ENCODE measurements around the gene DTWD2. TPM values are rescaled to one million over a fixed set of nuclear protein-coding genes. Genes with fewer than 3 reads are reported as not detected.
A peak's percentile ranks its signal among the peaks of the same experiment; 100 is the strongest.
"Not testable (repeated sequence)": the region's sequence is repeated elsewhere in the genome, so short reads cannot be mapped to it uniquely, and the experiment has no call there.

Gene DTWD2
- total RNA-seq, 1 experiment from 2014 or later = 8.3 TPM

GRCh38 chr5:118968925-118969375 lies 19.4 kb downstream of the DTWD2 start:
- Histone ChIP-seq H3K4me3 (no peak overlapping the region), H3K27me3 (no peaks in the 10 kb centered on the region), H3K9me3 (0 out of 2 replicates have a peak, but pooled peaks cover 2% of the 10 kb centered on the region), H3K36me3 (no peaks in the 10 kb centered on the region)
- DNase-seq = peak; percentile 67

- no peaks in the 10 kb centered on the region for H3K36me3 ChIP-seq
- no peak for DNase-seq
- no peaks in the 10 kb centered on the region for H3K27me3 ChIP-seq
- H3K4me3 ChIP-seq = no peak overlapping the region
- H3K9me3 ChIP-seq = 0 out of 2 replicates have a peak, but pooled peaks cover 2% of the 10 kb centered on the region
Measured at GRCh38 chr5:118968406-118968911, 19.9 kb downstream of the DTWD2 start.

- H3K27me3 ChIP-seq = no peaks in the 10 kb centered on the region
- no peaks in the 10 kb centered on the region for H3K9me3 ChIP-seq
- no peak overlapping the region for H3K4me3 ChIP-seq
- H3K36me3 ChIP-seq = no peaks in the 10 kb centered on the region
- no peak for DNase-seq
Measured at GRCh38 chr5:118967059-118967508, 21.3 kb downstream of the DTWD2 start.

GRCh38 chr5:118965890-118966289 lies 22.5 kb downstream of the DTWD2 start:
- no peaks in the 10 kb centered on the region for H3K36me3 ChIP-seq
- H3K27me3 ChIP-seq = no peaks in the 10 kb centered on the region
- no peak for DNase-seq
- no peaks in the 10 kb centered on the region for H3K9me3 ChIP-seq
- no peak overlapping the region for H3K4me3 ChIP-seq

GRCh38 chr5:118964970-118965369 lies 23.4 kb downstream of the DTWD2 start:
- H3K9me3 ChIP-seq, H3K36me3 ChIP-seq, DNase-seq, H3K4me3 ChIP-seq, H3K27me3 ChIP-seq: not testable (repeated sequence)

GRCh38 chr5:118964388-118964787 lies 24.0 kb downstream of the DTWD2 start:
- peak; percentile 32 for DNase-seq
- H3K9me3 ChIP-seq, H3K4me3 ChIP-seq, H3K27me3 ChIP-seq, H3K36me3 ChIP-seq: not testable (repeated sequence)

GRCh38 chr5:118963169-118963568 lies 25.2 kb downstream of the DTWD2 start:
- no peak overlapping the region for H3K4me3 ChIP-seq
- H3K27me3 ChIP-seq = no peaks in the 10 kb centered on the region
- no peaks in the 10 kb centered on the region for H3K36me3 ChIP-seq
- peaks cover 7% of the 10 kb centered on the region; the same call in 1 of the 2 replicates for H3K9me3 ChIP-seq
- no peak for DNase-seq

GRCh38 chr5:118960557-118960956 lies 27.8 kb downstream of the DTWD2 start:
- H3K4me3 ChIP-seq = no peak overlapping the region
- H3K36me3 ChIP-seq = no peaks in the 10 kb centered on the region
- no peak for DNase-seq
- H3K9me3 ChIP-seq = peaks cover 7% of the 10 kb centered on the region; the same call in 1 of the 2 replicates
- H3K27me3 ChIP-seq = peaks cover 2% of the 10 kb centered on the region; the same call in 1 of the 2 replicates

- DNase-seq = no peak
- H3K4me3 ChIP-seq = no peak overlapping the region
- H3K9me3 ChIP-seq = peaks cover 7% of the 10 kb centered on the region; the same call in 1 of the 2 replicates
- H3K27me3 ChIP-seq = peaks cover 2% of the 10 kb centered on the region; the same call in 1 of the 2 replicates
- no peaks in the 10 kb centered on the region for H3K36me3 ChIP-seq
Measured at GRCh38 chr5:118956727-118957126, 31.6 kb downstream of the DTWD2 start.

GRCh38 chr5:118953652-118954005 lies 34.7 kb downstream of the DTWD2 start:
- peaks cover 2% of the 10 kb centered on the region; the same call in 1 of the 2 replicates for H3K27me3 ChIP-seq
- H3K4me3 ChIP-seq = no peak overlapping the region
- DNase-seq = no peak
- no peaks in the 10 kb centered on the region for H3K9me3 ChIP-seq
- H3K36me3 ChIP-seq = no peaks in the 10 kb centered on the region

- Histone ChIP-seq H3K36me3 (no peaks in the 10 kb centered on the region), H3K4me3 (no peak overlapping the region), H3K9me3 (no peaks in the 10 kb centered on the region), H3K27me3 (peaks cover 2% of the 10 kb centered on the region; the same call in 1 of the 2 replicates)
- no peak for DNase-seq
Measured at GRCh38 chr5:118952992-118953651, 35.2 kb downstream of the DTWD2 start.

GRCh38 chr5:118952306-118952705 lies 36.0 kb downstream of the DTWD2 start:
- H3K27me3 ChIP-seq, H3K4me3 ChIP-seq, H3K36me3 ChIP-seq, H3K9me3 ChIP-seq, DNase-seq: not testable (repeated sequence)

- not testable (repeated sequence) for H3K9me3 ChIP-seq, H3K4me3 ChIP-seq, H3K36me3 ChIP-seq, H3K27me3 ChIP-seq, DNase-seq
Measured at GRCh38 chr5:118950354-118950753, 38.0 kb downstream of the DTWD2 start.

- Histone ChIP-seq H3K4me3 (no peak overlapping the region), H3K27me3 (no peaks in the 10 kb centered on the region)
Measured at GRCh38 chr5:118946138-118946800, 42.1 kb downstream of the DTWD2 start.

GRCh38 chr5:118937393-118938061 lies 50.8 kb downstream of the DTWD2 start:
- H3K4me3 ChIP-seq = no peak overlapping the region
- H3K36me3 ChIP-seq = no peaks in the 10 kb centered on the region
- no peaks in the 10 kb centered on the region for H3K9me3 ChIP-seq
- H3K27me3 ChIP-seq = no peaks in the 10 kb centered on the region
- no peak for DNase-seq

More at GRCh38 chr5:118946138-118946800, 42.1 kb downstream of the DTWD2 start:
- H3K9me3 ChIP-seq = no peaks in the 10 kb centered on the region
- no peaks in the 10 kb centered on the region for H3K36me3 ChIP-seq
- no peak for DNase-seq

- no peak for DNase-seq
- Histone ChIP-seq H3K9me3 (no peaks in the 10 kb centered on the region), H3K27me3 (no peaks in the 10 kb centered on the region), H3K36me3 (no peaks in the 10 kb centered on the region), H3K4me3 (no peak overlapping the region)
Measured at GRCh38 chr5:118933703-118934102, 54.6 kb downstream of the DTWD2 start.

GRCh38 chr5:118931564-118931963 lies 56.8 kb downstream of the DTWD2 start:
- H3K4me3 ChIP-seq = no peak overlapping the region
- DNase-seq = no peak
- H3K27me3 ChIP-seq = no peaks in the 10 kb centered on the region
- no peaks in the 10 kb centered on the region for H3K9me3 ChIP-seq
- no peaks in the 10 kb centered on the region for H3K36me3 ChIP-seq

Data from MG63 (cell line).